Measurements from ENCODE around the gene DACH1.

DNA sequence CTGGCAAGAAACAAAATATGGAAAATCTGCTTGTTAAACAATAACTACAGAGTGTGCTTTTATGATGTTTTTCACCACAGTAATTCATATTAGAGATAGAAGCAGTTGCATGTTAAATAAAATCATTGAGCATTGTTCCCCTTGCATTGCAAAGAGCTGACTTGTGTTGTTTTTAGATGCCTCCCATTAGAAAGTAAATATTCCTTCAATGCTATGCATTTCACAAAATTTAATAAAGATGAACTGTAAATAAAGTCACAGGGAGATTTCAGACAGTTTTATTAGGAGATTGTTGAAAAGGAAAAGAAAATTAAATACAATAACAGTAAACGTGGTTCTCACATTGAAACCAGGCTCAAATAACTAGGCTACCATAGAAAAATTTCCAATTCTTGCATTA lies 429.3 kb downstream of the DACH1 start:
- TF ChIP-seq POLR2A (IDR thresholded peaks at IDR 0.05): no peak
- TF ChIP-seq, protein P1, sequence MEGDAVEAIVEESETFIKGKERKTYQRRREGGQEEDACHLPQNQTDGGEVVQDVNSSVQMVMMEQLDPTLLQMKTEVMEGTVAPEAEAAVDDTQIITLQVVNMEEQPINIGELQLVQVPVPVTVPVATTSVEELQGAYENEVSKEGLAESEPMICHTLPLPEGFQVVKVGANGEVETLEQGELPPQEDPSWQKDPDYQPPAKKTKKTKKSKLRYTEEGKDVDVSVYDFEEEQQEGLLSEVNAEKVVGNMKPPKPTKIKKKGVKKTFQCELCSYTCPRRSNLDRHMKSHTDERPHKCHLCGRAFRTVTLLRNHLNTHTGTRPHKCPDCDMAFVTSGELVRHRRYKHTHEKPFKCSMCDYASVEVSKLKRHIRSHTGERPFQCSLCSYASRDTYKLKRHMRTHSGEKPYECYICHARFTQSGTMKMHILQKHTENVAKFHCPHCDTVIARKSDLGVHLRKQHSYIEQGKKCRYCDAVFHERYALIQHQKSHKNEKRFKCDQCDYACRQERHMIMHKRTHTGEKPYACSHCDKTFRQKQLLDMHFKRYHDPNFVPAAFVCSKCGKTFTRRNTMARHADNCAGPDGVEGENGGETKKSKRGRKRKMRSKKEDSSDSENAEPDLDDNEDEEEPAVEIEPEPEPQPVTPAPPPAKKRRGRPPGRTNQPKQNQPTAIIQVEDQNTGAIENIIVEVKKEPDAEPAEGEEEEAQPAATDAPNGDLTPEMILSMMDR (IDR thresholded peaks at IDR 0.05): no peak
